Caco-2 (cell line): ENCODE results near the gene RNF10. TPM values are rescaled to one million over a fixed set of nuclear protein-coding genes. Genes with fewer than 3 reads are reported as not detected.

Experiments
- BruUV-seq: library from RNA; stranded (reverse); fragments of 400-500 nt; replicated peaks from 2 replicates; lab custom pipeline; 2021; lab: Mats Ljungman, UMichigan
- CTCF ChIA-PET: fragments of 300-600 bp; sonication (Branson Sonifier 250); formaldehyde crosslinking; loops from one replicate; lab custom pipeline; 2022; ENCODE audit warnings: antibody characterized with exemption; lab: Charles Lee
- POLR2A ChIA-PET: fragments of 300-600 bp; sonication (Branson Sonifier 250); formaldehyde crosslinking; loops from one replicate; lab custom pipeline; 2022; ENCODE audit warnings: antibody characterized with exemption; lab: Charles Lee
- DNase-seq, 2 experiments: peaks; one replicate each; pipeline versions ENCODE4 v3.0.0 to v3.0.0-alpha.2; 2020 to 2022
- H3K27me3 ChIP-seq: replicated peaks from 2 replicates; pipeline ENCODE4 v1.6.0; 2011; ENCODE audit warnings: low read length; ENCODE audit not compliant: control insufficient read depth, insufficient read depth
- H3K36me3 ChIP-seq: 2 replicates; pipeline ENCODE4 v1.5.1; 2011; ENCODE audit warnings: low read length; ENCODE audit not compliant: control insufficient read depth, insufficient read depth
- H3K4me1 ChIP-seq: fragments of 250-450 bp; sonication (Bioruptor Pico); 2 replicates; pipeline ENCODE4 v1.5.1; 2020; ENCODE audit warnings: mild to moderate bottlenecking
- H3K4me3 ChIP-seq: 2 replicates; pipeline ENCODE4 v1.5.1; 2011; ENCODE audit warnings: low read depth, mild to moderate bottlenecking, control low read depth, low read length
- H3K9me3 ChIP-seq: fragments of 250-450 bp; sonication (Bioruptor Pico); 2 replicates; pipeline ENCODE4 v1.5.1; 2020; ENCODE audit warnings: mild to moderate bottlenecking, moderate library complexity
- H3K27ac Mint-ChIP-seq: one replicate; pipeline ENCODE4 v1.8.0; 2022; ENCODE audit warnings: mixed read lengths; ENCODE audit not compliant: unreplicated experiment
- H3K27me3 Mint-ChIP-seq: one replicate; pipeline ENCODE4 v1.8.0; 2022; ENCODE audit warnings: mixed read lengths; ENCODE audit not compliant: insufficient read depth, unreplicated experiment
- H3K36me3 Mint-ChIP-seq: one replicate; pipeline ENCODE4 v1.8.0; 2022; ENCODE audit warnings: mild to moderate bottlenecking, mixed read lengths; ENCODE audit not compliant: insufficient read depth, unreplicated experiment
- H3K4me1 Mint-ChIP-seq: one replicate; pipeline ENCODE4 v1.8.0; 2022; ENCODE audit warnings: low read depth, mixed read lengths; ENCODE audit not compliant: unreplicated experiment
- H3K4me3 Mint-ChIP-seq: one replicate; pipeline ENCODE4 v1.8.0; 2022; ENCODE audit warnings: mild to moderate bottlenecking, moderate library complexity, mixed read lengths; ENCODE audit not compliant: unreplicated experiment
- H3K9me3 Mint-ChIP-seq: one replicate; pipeline ENCODE4 v1.8.0; 2022; ENCODE audit warnings: mixed read lengths; ENCODE audit not compliant: unreplicated experiment
- CTCF ChIP-seq, 2 experiments: fragments of 200-600 bp in 1 of 2; IDR thresholded peaks; 1 replicate in 1 of 2; 2 replicates in 1 of 2; pipeline versions ENCODE4 v1.5.1 to v1.8.0; 2011 to 2022; ENCODE audit warnings: antibody characterized with exemption in 1 of 2, control low read depth in 1 of 2, inconsistent platforms in 1 of 2, low read depth in 1 of 2, low read length in 1 of 2, mild to moderate bottlenecking in 1 of 2, moderate library complexity in 1 of 2; ENCODE audit not compliant: insufficient read depth in 1 of 2, severe bottlenecking in 1 of 2, unreplicated experiment in 1 of 2
- intact Hi-C: fragments of 100-400 bp; cut with micrococcal nuclease; formaldehyde crosslinking; loops from one replicate; pipeline ENCODE4 v1.10.0; 2022; ENCODE audit not compliant: unreplicated experiment
- total RNA-seq: library from RNA; stranded (reverse); gene quantifications from 2 replicates; pipeline ENCODE4 v1.2.3, GENCODE V29; 2022

The RNF10 gene
- total RNA-seq, 1 experiment from 2014 or later, result 133 TPM

- Mint-ChIP-seq H3K4me1 (peaks cover 19% of the 10 kb centered on the region), H3K4me3 (no peak overlapping the region), H3K27ac (no peak overlapping the region), H3K36me3 (peaks cover 55% of the 10 kb centered on the region), H3K9me3 (no peaks in the 10 kb centered on the region), H3K27me3 (no peaks in the 10 kb centered on the region)
- no peaks in the 10 kb centered on the region for H3K27me3 ChIP-seq
- intact Hi-C loops, result no loop called here
- no peak for DNase-seq
- TF ChIP-seq CTCF (IDR thresholded peaks at IDR 0.05; ENCODE audit: insufficient read depth in 1 of 2, low read depth in 1 of 2, low read length in 1 of 2, severe bottlenecking in 1 of 2, unreplicated experiment in 1 of 2), result no peak
- H3K36me3 ChIP-seq, result peaks cover 3% of the 10 kb centered on the region
- CTCF ChIA-PET, result interaction anchor here (0.6 kb wide), 1 partner anchor 10 kb away, joined by 3 read pairs; no protein-coding TSS in a partner anchor
- no peaks in the 10 kb centered on the region for H3K9me3 ChIP-seq
- H3K4me1 ChIP-seq, result peaks cover 17% of the 10 kb centered on the region
- no peak overlapping the region for H3K4me3 ChIP-seq
- no TSS peak for BruUV-seq
- POLR2A ChIA-PET, result no interaction called here
Observed at GRCh38 chr12:120498870-120499515, 35.2 kb upstream of the RNF10 start.

DNA sequence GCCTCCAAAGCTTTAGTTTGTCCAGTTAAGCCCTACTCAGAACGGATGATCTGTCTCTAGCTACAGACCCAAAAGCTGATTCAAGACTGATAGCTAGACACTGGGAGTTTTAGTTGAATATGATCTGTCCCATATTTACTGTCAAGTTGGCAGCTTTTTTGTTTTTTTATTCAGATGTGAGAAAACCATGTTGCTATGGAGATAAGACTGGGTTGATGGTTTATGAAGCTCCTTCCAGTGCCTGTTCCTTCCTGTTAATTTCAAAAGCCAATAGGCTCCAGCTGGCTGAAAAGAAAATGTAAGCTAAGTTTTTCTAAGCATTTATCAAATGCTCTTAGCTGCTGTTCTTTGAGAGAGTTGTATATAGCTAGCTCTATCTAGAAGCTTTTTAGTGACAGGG is 33.6 kb upstream of the RNF10 start:
- peaks cover 11% of the 10 kb centered on the region for H3K4me1 ChIP-seq
- no TSS peak for BruUV-seq
- TF ChIP-seq CTCF (IDR thresholded peaks at IDR 0.05; ENCODE audit: insufficient read depth in 1 of 2, low read depth in 1 of 2, low read length in 1 of 2, severe bottlenecking in 1 of 2, unreplicated experiment in 1 of 2), result no peak
- Mint-ChIP-seq H3K36me3 (peaks cover 56% of the 10 kb centered on the region), H3K4me3 (no peak overlapping the region), H3K27ac (no peak overlapping the region), H3K27me3 (no peaks in the 10 kb centered on the region), H3K4me1 (peaks cover 12% of the 10 kb centered on the region), H3K9me3 (no peaks in the 10 kb centered on the region)
- DNase-seq, result no peak
- H3K27me3 ChIP-seq, result no peaks in the 10 kb centered on the region
- ChIA-PET POLR2A (no interaction called here), CTCF (interaction anchor here (0.6 kb wide), 1 partner anchor 66 kb away, joined by 3 read pairs; no protein-coding TSS in a partner anchor)
- no peak overlapping the region for H3K4me3 ChIP-seq
- no peaks in the 10 kb centered on the region for H3K9me3 ChIP-seq
- intact Hi-C loops, result no loop called here
- H3K36me3 ChIP-seq, result peaks cover 3% of the 10 kb centered on the region

GRCh38 chr12:120504587-120504986 is 29.6 kb upstream of the RNF10 start:
- H3K9me3 ChIP-seq, result no peaks in the 10 kb centered on the region
- Mint-ChIP-seq H3K9me3 (no peaks in the 10 kb centered on the region), H3K27ac (no peak overlapping the region), H3K4me1 (peaks cover 3% of the 10 kb centered on the region), H3K36me3 (peaks cover 22% of the 10 kb centered on the region), H3K27me3 (no peaks in the 10 kb centered on the region), H3K4me3 (no peak overlapping the region)
- intact Hi-C loops, result no loop called here
- POLR2A ChIA-PET, result no interaction called here
- no peak overlapping the region for H3K4me3 ChIP-seq
- BruUV-seq, result no TSS peak
- no peak for TF ChIP-seq CTCF (IDR thresholded peaks at IDR 0.05; ENCODE audit: insufficient read depth in 1 of 2, low read depth in 1 of 2, low read length in 1 of 2, severe bottlenecking in 1 of 2, unreplicated experiment in 1 of 2)
- peaks cover 7% of the 10 kb centered on the region; the same call in 1 of the 2 replicates for H3K4me1 ChIP-seq
- H3K27me3 ChIP-seq, result no peaks in the 10 kb centered on the region
- peaks cover 2% of the 10 kb centered on the region; the same call in 1 of the 2 replicates for H3K36me3 ChIP-seq
- CTCF ChIA-PET, result no interaction called here
- DNase-seq, result no peak
